ENCODE measurements around the gene ZNF592.

The ZNF592 gene

GRCh38 chr15:84798436-84798946, 50.1 kb downstream of the ZNF592 start:
- ATAC-seq, result no peak
- no peak for TF ChIP-seq CREB5 (CRISPR knock-in tag; IDR thresholded peaks at IDR 0.05; ENCODE audit: low read depth)
- no peak for TF ChIP-seq PATZ1 (CRISPR knock-in tag; IDR thresholded peaks at IDR 0.05; ENCODE audit: borderline replicate concordance)
- no peak for TF ChIP-seq CSRNP3 (CRISPR knock-in tag; IDR thresholded peaks at IDR 0.05)
- no peak for TF ChIP-seq ESRRG (CRISPR knock-in tag; IDR thresholded peaks at IDR 0.05)
- TF ChIP-seq TSHZ2 (CRISPR knock-in tag; IDR thresholded peaks at IDR 0.05), result no peak
- TF ChIP-seq ARNTL (CRISPR knock-in tag; IDR thresholded peaks at IDR 0.05; ENCODE audit: borderline replicate concordance, low read depth), result no peak
- TF ChIP-seq ZNF565 (CRISPR knock-in tag; conservative IDR thresholded peaks at IDR 0.05; ENCODE audit: low read depth), result no peak
- TF ChIP-seq RARB (CRISPR knock-in tag; IDR thresholded peaks at IDR 0.05), result no peak
- no peak for TF ChIP-seq ZNF70 (CRISPR knock-in tag; IDR thresholded peaks at IDR 0.05)
- no peak for TF ChIP-seq TOX (CRISPR knock-in tag; IDR thresholded peaks at IDR 0.05; ENCODE audit: borderline replicate concordance)
- no peak for TF ChIP-seq CSDC2 (CRISPR knock-in tag; IDR thresholded peaks at IDR 0.05)
- TF ChIP-seq TCF4 (CRISPR knock-in tag; IDR thresholded peaks at IDR 0.05; ENCODE audit: borderline replicate concordance), result no peak
- TF ChIP-seq BACH2 (CRISPR knock-in tag; IDR thresholded peaks at IDR 0.05; ENCODE audit: borderline replicate concordance), result no peak
- no peak for TF ChIP-seq ZNF8 (CRISPR knock-in tag; IDR thresholded peaks at IDR 0.05)
- TF ChIP-seq OSR1 (CRISPR knock-in tag; IDR thresholded peaks at IDR 0.05), result no peak
- TF ChIP-seq GLIS3 (CRISPR knock-in tag; IDR thresholded peaks at IDR 0.05), result no peak

GRCh38 chr15:84799511-84800187, 51.3 kb downstream of the ZNF592 start:
- TF ChIP-seq BACH2 (CRISPR knock-in tag; IDR thresholded peaks at IDR 0.05; ENCODE audit: borderline replicate concordance) (no peak), ZC3H10 (CRISPR knock-in tag; IDR thresholded peaks at IDR 0.05) (no peak), ZFP30 (CRISPR knock-in tag; IDR thresholded peaks at IDR 0.05) (no peak), ZNF565 (CRISPR knock-in tag; conservative IDR thresholded peaks at IDR 0.05; ENCODE audit: low read depth) (no peak), RARB (CRISPR knock-in tag; IDR thresholded peaks at IDR 0.05) (no peak), TCF4 (CRISPR knock-in tag; IDR thresholded peaks at IDR 0.05; ENCODE audit: borderline replicate concordance) (no peak), CSRNP3 (CRISPR knock-in tag; IDR thresholded peaks at IDR 0.05) (no peak), ZNF70 (CRISPR knock-in tag; IDR thresholded peaks at IDR 0.05) (no peak), PPARA (CRISPR knock-in tag; IDR thresholded peaks at IDR 0.05; ENCODE audit: borderline replicate concordance) (no peak), PATZ1 (CRISPR knock-in tag; IDR thresholded peaks at IDR 0.05; ENCODE audit: borderline replicate concordance) (no peak), ZFP3 (CRISPR knock-in tag; IDR thresholded peaks at IDR 0.05) (no peak), ESRRG (CRISPR knock-in tag; IDR thresholded peaks at IDR 0.05) (no peak), TOX (CRISPR knock-in tag; IDR thresholded peaks at IDR 0.05; ENCODE audit: borderline replicate concordance) (no peak), TSHZ2 (CRISPR knock-in tag; IDR thresholded peaks at IDR 0.05) (no peak), ZNF8 (CRISPR knock-in tag; IDR thresholded peaks at IDR 0.05) (no peak), CSDC2 (CRISPR knock-in tag; IDR thresholded peaks at IDR 0.05) (no peak)
- no peak; the same call in 2 of the 3 replicates for ATAC-seq
